Endothelial cell of umbilical vein (primary cell): Measurements from ENCODE around the gene PNMA6F. TPM values are rescaled to one million over a fixed set of nuclear protein-coding genes. Genes with fewer than 3 reads are reported as not detected.

Experiments used
- BruUV-seq: library from RNA; stranded (reverse); fragments of 400-500 nt; replicated peaks from 2 replicates; lab custom pipeline; 2021; lab: Mats Ljungman, UMichigan
- CTCF ChIA-PET: fragments of 300-600, 350-600 bp; sonication (Branson Sonifier 250); formaldehyde crosslinking; loops from one replicate; lab custom pipeline; 2021; ENCODE audit warnings: antibody characterized with exemption, inconsistent platforms; lab: Charles Lee
- POLR2A ChIA-PET: fragments of 300-600, 350-600 bp; sonication (Branson Sonifier 250); formaldehyde crosslinking; loops from one replicate; lab custom pipeline; 2021; ENCODE audit warnings: antibody characterized with exemption, inconsistent platforms; lab: Charles Lee
- DNase-seq: peaks from one replicate; pipeline ENCODE4 v3.0.0-alpha.2; 2011; ENCODE audit warnings: low read depth, low spot score
- FAIRE-seq: peaks from 2 replicates; lab custom pipeline; 2011; peaks lifted over from hg19 to GRCh38; lab: Jason Lieb, UNC
- H2AFZ ChIP-seq: 2 replicates; pipeline ENCODE4 v1.6.0; 2012; ENCODE audit warnings: low read depth, low read length, control low read depth, inconsistent platforms
- H3K27ac ChIP-seq: 2 replicates; pipeline ENCODE4 v1.5.1; 2011; ENCODE audit warnings: low read depth, mild to moderate bottlenecking, control low read depth, low read length, moderate library complexity; ENCODE audit not compliant: insufficient read depth
- H3K27me3 ChIP-seq, 2 experiments: 2 replicates each; pipeline versions ENCODE4 v1.6.0 to v1.6.1; 2011; ENCODE audit warnings: low read length in 2 of 2, mixed read lengths in 1 of 2; ENCODE audit not compliant: control insufficient read depth in 2 of 2, insufficient read depth in 2 of 2
- H3K36me3 ChIP-seq, 2 experiments: 2 replicates in 1 of 2; 3 replicates in 1 of 2; pipeline ENCODE4 v1.5.1; 2011; ENCODE audit warnings: low read length in 2 of 2, mild to moderate bottlenecking in 1 of 2, moderate library complexity in 1 of 2; ENCODE audit not compliant: control insufficient read depth in 2 of 2, insufficient read depth in 2 of 2; ENCODE audit errors: extremely low read depth in 1 of 2
- H3K4me1 ChIP-seq: 3 replicates; pipeline ENCODE4 v1.5.1; 2011; ENCODE audit warnings: mild to moderate bottlenecking, low read length; ENCODE audit not compliant: control insufficient read depth, insufficient read depth; ENCODE audit errors: extremely low read depth
- H3K4me2 ChIP-seq: 2 replicates; pipeline ENCODE4 v1.6.1; 2011; ENCODE audit warnings: low read length, control low read depth, mixed read lengths; ENCODE audit not compliant: insufficient read depth
- H3K4me3 ChIP-seq, 3 experiments: fragments of 200-600 bp in 1 of 3; sonication (generic), shearing (Covaris generic) in 1 of 3; replicated peaks in 1 of 3; 2 replicates each; pipeline ENCODE4 v1.5.1; 2011 to 2016; ENCODE audit warnings: control low read depth in 3 of 3, low read length in 3 of 3, mild to moderate bottlenecking in 2 of 3, inconsistent platforms in 1 of 3, low read depth in 1 of 3, moderate library complexity in 1 of 3; ENCODE audit not compliant: insufficient read depth in 1 of 3
- H3K79me2 ChIP-seq: 2 replicates; pipeline ENCODE4 v1.6.0; 2012; ENCODE audit warnings: low read length, inconsistent platforms; ENCODE audit not compliant: control insufficient read depth, insufficient read depth
- H3K9ac ChIP-seq: replicated peaks from 2 replicates; pipeline ENCODE3; 2011; ENCODE audit warnings: low read length, control low read depth; ENCODE audit not compliant: insufficient read depth; ENCODE audit errors: extremely low read depth
- H3K9me1 ChIP-seq: replicated peaks from 3 replicates; pipeline ENCODE4 v1.6.0; 2011; ENCODE audit warnings: mild to moderate bottlenecking, low read length; ENCODE audit not compliant: control insufficient read depth, insufficient read depth; ENCODE audit errors: extremely low read depth
- H3K9me3 ChIP-seq: replicated peaks from 2 replicates; pipeline ENCODE4 v1.5.1; 2012; ENCODE audit warnings: low read length, inconsistent platforms; ENCODE audit not compliant: control insufficient read depth, insufficient read depth
- H4K20me1 ChIP-seq: replicated peaks from 2 replicates; pipeline ENCODE3; 2011; ENCODE audit warnings: mild to moderate bottlenecking, low read length; ENCODE audit not compliant: control insufficient read depth, insufficient read depth; ENCODE audit errors: extremely low read depth
- CTCF ChIP-seq, 2 donors: IDR thresholded peaks; 1 replicate in 1 of 2; 2 replicates in 1 of 2; pipeline ENCODE4 v1.5.1; 2011; ENCODE audit warnings: low read length in 2 of 2, mild to moderate bottlenecking in 2 of 2, moderate library complexity in 2 of 2, control low read depth in 1 of 2, inconsistent platforms in 1 of 2, low read depth in 1 of 2; ENCODE audit not compliant: insufficient read depth in 1 of 2; ENCODE audit errors: extremely low read depth in 1 of 2
- EZH2 ChIP-seq: IDR thresholded peaks from 2 replicates; pipeline ENCODE4 v1.6.1; 2012; ENCODE audit warnings: borderline replicate concordance, low read depth, mild to moderate bottlenecking, moderate library complexity, low read length, inconsistent platforms; ENCODE audit not compliant: severe bottlenecking
- FOS ChIP-seq: IDR thresholded peaks from 2 replicates; pipeline ENCODE4 v1.6.1; 2011; ENCODE audit warnings: mild to moderate bottlenecking, low read length, moderate library complexity, borderline replicate concordance; ENCODE audit not compliant: insufficient read depth
- GATA2 ChIP-seq: IDR thresholded peaks from 2 replicates; pipeline ENCODE4 v1.7.0; 2011; ENCODE audit warnings: low read depth, mild to moderate bottlenecking, moderate library complexity, mixed read lengths, low read length; ENCODE audit not compliant: insufficient read length, insufficient read depth
- JUN ChIP-seq: IDR thresholded peaks from 2 replicates; pipeline ENCODE4 v1.6.1; 2011; ENCODE audit warnings: borderline replicate concordance, low read depth; ENCODE audit not compliant: insufficient read length, insufficient read depth
- MAX ChIP-seq: IDR thresholded peaks from 2 replicates; pipeline ENCODE4 v1.6.1; 2011; ENCODE audit not compliant: insufficient read depth, insufficient read length
- MYC ChIP-seq: IDR thresholded peaks from one replicate; pipeline ENCODE4 v1.6.1; 2011; ENCODE audit warnings: mild to moderate bottlenecking, low read depth, low read length
- POLR2A ChIP-seq: IDR thresholded peaks from 2 replicates; pipeline ENCODE4 v1.6.1; 2012; ENCODE audit warnings: low read depth, mild to moderate bottlenecking, control low read depth, low read length
- POLR2AphosphoS5 ChIP-seq: IDR thresholded peaks from 2 replicates; pipeline ENCODE4 v1.6.1; 2012; ENCODE audit warnings: low read depth, mild to moderate bottlenecking, control low read depth, low read length, moderate library complexity; ENCODE audit not compliant: insufficient read depth
- dilution Hi-C: fragments of 300-500 bp; cut with MboI; formaldehyde crosslinking; loops from one replicate; pipeline ENCODE4 v1.15.0; 2019; ENCODE audit warnings: low sequenced_read_pairs; ENCODE audit not compliant: extremely low pct_ligation_motif_present
- intact Hi-C: fragments of 100-400 bp; cut with micrococcal nuclease; formaldehyde crosslinking; loops from one replicate; pipeline ENCODE4 v1.10.0; 2022
- polyA plus RNA-seq, 4 experiments: library from polyadenylated mRNA; depleted of rRNA in 3 of 4; stranded (reverse) in 3 of 4; unstranded in 1 of 4; fragments of >200 nt; gene quantifications; 2 replicates each; pipeline versions ENCODE4 v1.2.1 to v1.2.3, GENCODE V29; 2011 to 2012; ENCODE audit warnings: missing spikeins in 1 of 4
- total RNA-seq: library from RNA; stranded (reverse); gene quantifications from 2 replicates; pipeline ENCODE4 v1.2.3, GENCODE V29; 2021

PNMA6F gene
- total and polyA plus RNA-seq, 2 donors (not counting 3 experiments of a cell fraction or from before 2014, with no cell fraction given): not detected

GRCh38 chrX:153352858-153353257, 31.3 kb upstream of the PNMA6F start:
- H4K20me1 ChIP-seq: no peaks in the 10 kb centered on the region
- no peak overlapping the region for H3K9ac ChIP-seq
- ChIA-PET CTCF (interaction anchor here (0.8 kb wide), 1 partner anchor 108 kb away, joined by 3 read pairs; no protein-coding TSS in a partner anchor), POLR2A (no interaction called here)
- no peaks in the 10 kb centered on the region for H3K9me1 ChIP-seq
- peaks cover 0 to 5% of the 10 kb centered on the region in 2 experiments for H3K36me3 ChIP-seq
- FAIRE-seq (no peak), DNase-seq (no peak)
- BruUV-seq: no TSS peak
- intact Hi-C loops (no loop called here), dilution Hi-C loops (no loop called here)
- no peaks in the 10 kb centered on the region for H3K27me3 ChIP-seq
- no peak overlapping the region for H3K27ac ChIP-seq
- no peak overlapping the region for H3K4me3 ChIP-seq
- no peaks in the 10 kb centered on the region for H3K4me1 ChIP-seq
- H3K9me3 ChIP-seq: no peaks in the 10 kb centered on the region
- no peaks in the 10 kb centered on the region for H3K79me2 ChIP-seq
- no peak overlapping the region for H2AFZ ChIP-seq
- H3K4me2 ChIP-seq: no peak overlapping the region
- no peak for TF ChIP-seq EZH2
- TF ChIP-seq POLR2A: no peak
- no peak for TF ChIP-seq MYC
- TF ChIP-seq GATA2: no peak
- TF ChIP-seq MAX: no peak
- TF ChIP-seq CTCF (IDR thresholded peaks at IDR 0.05; ENCODE audit: extremely low read depth in 1 of 2, insufficient read depth in 1 of 2, low read depth in 1 of 2, low read length in 2 of 2): no peak
- no peak for TF ChIP-seq POLR2AphosphoS5
- no peak for TF ChIP-seq FOS
- TF ChIP-seq JUN: no peak
